Prostate gland (tissue), 2 donors: ENCODE data around the gene C20orf173.

ENCODE experiments used
- POLR2A ChIP-seq: fragments of 450-650 bp; IDR thresholded peaks from one replicate; pipeline ENCODE4 v1.6.1; 2016; ENCODE audit warnings: antibody characterized with exemption, mild to moderate bottlenecking
- TF ChIP-seq, protein P1 (sequence below), 4 experiments: fragments of 200-600 bp in 2 of 4; fragments of 450-650 bp in 2 of 4; sonication (generic) in 2 of 4; IDR thresholded peaks; 1 replicate in 3 of 4; 2 replicates in 1 of 4; pipeline ENCODE4 v1.5.1; 2016 to 2019; ENCODE audit warnings: antibody characterized with exemption in 4 of 4, mild to moderate bottlenecking in 2 of 4, moderate library complexity in 2 of 4

DNA sequence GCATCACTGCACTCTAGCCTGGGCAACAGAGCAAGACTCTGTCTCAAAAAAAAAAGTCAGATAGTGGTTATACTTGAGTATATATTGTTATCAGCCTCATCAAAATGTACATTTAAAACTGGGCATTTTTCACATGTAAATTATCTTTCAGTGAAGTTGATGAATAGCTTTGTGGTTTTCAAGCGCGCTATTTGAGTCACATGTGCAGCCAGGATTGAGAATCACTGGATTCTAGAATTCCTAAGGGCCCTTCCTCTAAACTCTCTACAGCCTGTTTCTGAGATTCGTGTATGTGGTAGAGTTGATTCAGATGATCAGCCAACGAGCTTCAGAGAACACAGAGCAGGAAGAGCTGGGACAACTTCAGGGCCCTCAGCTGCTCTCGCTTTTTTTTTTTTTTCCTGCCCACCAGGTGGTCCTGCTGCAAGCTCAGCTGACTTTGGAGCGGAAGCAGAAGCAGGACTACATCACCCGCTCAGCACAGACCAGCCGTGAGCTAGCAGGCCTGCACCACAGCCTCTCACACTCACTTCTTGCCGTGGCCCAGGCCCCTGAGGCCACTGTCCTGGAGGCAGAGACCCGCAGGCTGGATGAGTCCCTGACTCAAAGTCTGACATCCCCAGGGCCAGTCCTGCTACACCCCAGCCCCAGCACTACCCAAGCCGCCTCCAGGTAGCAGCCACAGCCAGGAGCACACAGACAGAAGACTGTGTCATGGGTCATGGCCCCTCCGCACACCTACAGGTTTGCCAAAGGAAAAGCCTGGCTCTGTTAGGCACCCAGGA is 18.3 kb downstream of the C20orf173 start:
- no peak for TF ChIP-seq POLR2A
- TF ChIP-seq, protein P1, sequence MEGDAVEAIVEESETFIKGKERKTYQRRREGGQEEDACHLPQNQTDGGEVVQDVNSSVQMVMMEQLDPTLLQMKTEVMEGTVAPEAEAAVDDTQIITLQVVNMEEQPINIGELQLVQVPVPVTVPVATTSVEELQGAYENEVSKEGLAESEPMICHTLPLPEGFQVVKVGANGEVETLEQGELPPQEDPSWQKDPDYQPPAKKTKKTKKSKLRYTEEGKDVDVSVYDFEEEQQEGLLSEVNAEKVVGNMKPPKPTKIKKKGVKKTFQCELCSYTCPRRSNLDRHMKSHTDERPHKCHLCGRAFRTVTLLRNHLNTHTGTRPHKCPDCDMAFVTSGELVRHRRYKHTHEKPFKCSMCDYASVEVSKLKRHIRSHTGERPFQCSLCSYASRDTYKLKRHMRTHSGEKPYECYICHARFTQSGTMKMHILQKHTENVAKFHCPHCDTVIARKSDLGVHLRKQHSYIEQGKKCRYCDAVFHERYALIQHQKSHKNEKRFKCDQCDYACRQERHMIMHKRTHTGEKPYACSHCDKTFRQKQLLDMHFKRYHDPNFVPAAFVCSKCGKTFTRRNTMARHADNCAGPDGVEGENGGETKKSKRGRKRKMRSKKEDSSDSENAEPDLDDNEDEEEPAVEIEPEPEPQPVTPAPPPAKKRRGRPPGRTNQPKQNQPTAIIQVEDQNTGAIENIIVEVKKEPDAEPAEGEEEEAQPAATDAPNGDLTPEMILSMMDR (IDR thresholded peaks at IDR 0.05), result no peak
